HepG2 (cell line): ENCODE results near the gene TNFSF11. TPM values are rescaled to one million over a fixed set of nuclear protein-coding genes. Genes with fewer than 3 reads are reported as not detected.

Source experiments
- ATAC-seq: fragments of 200-7000 bp; cut with Tn5 transposase; 3 replicates; pipeline ENCODE4 v1.9.1; 2020; ENCODE audit warnings: mild to moderate bottlenecking, moderate library complexity
- BruUV-seq: library from RNA; stranded (reverse); fragments of 400-500 nt; replicated peaks from 2 replicates; lab custom pipeline; 2021; lab: Mats Ljungman, UMichigan
- CTCF ChIA-PET: fragments of 300-600 bp; formaldehyde crosslinking; extraction: SDS; loops from one replicate; lab custom pipeline; 2021; ENCODE audit warnings: low total read pairs, inconsistent platforms, low intra/inter-chr PET ratio; lab: Yijun Ruan, JAX
- POLR2A ChIA-PET: fragments of 350-600 bp; sonication (Branson Sonifier 250); formaldehyde crosslinking; loops from one replicate; lab custom pipeline; 2020; ENCODE audit warnings: antibody characterized with exemption, inconsistent platforms; lab: Yijun Ruan, JAX
- DNase-seq: peaks from one replicate; pipeline ENCODE4 v3.0.0-alpha.2; 2015; ENCODE audit warnings: low spot score
- FAIRE-seq: peaks from 3 replicates; lab custom pipeline; 2011; peaks lifted over from hg19 to GRCh38; lab: Jason Lieb, UNC
- H2AFZ ChIP-seq: one replicate; pipeline ENCODE4 v1.6.1; 2011; ENCODE audit warnings: low read length, inconsistent platforms
- H3K27ac ChIP-seq: fragments of 300-600 bp; 3 replicates; pipeline ENCODE4 v1.8.0; 2011; ENCODE audit warnings: mixed run types, mild to moderate bottlenecking, mixed read lengths, low read length, inconsistent platforms; ENCODE audit not compliant: insufficient read depth; ENCODE audit errors: extremely low read length
- H3K27me3 ChIP-seq, 2 experiments: fragments of 200-600 bp in 1 of 2; 2 replicates in 1 of 2; 3 replicates in 1 of 2; pipeline versions ENCODE4 v1.6.0 to v1.8.0; 2011; ENCODE audit warnings: low read length in 2 of 2, mild to moderate bottlenecking in 2 of 2, moderate library complexity in 2 of 2, inconsistent platforms in 1 of 2; ENCODE audit not compliant: insufficient read depth in 2 of 2, control insufficient read depth in 1 of 2
- H3K36me3 ChIP-seq, 2 experiments: fragments of 200-600 bp in 1 of 2; replicated peaks in 1 of 2; 2 replicates in 1 of 2; 3 replicates in 1 of 2; pipeline versions ENCODE4 v1.5.1 to v1.8.0; 2011; ENCODE audit warnings: low read length in 2 of 2, inconsistent platforms in 1 of 2; ENCODE audit not compliant: insufficient read depth in 2 of 2, control insufficient read depth in 1 of 2
- H3K4me1 ChIP-seq: 2 replicates; pipeline ENCODE4 v1.5.1; 2012; ENCODE audit warnings: low read length, inconsistent platforms; ENCODE audit not compliant: insufficient read depth
- H3K4me2 ChIP-seq: 2 replicates; pipeline ENCODE4 v1.6.0; 2011; ENCODE audit warnings: low read depth, low read length, inconsistent platforms
- H3K4me3 ChIP-seq, 3 experiments: fragments of 200-600 bp in 1 of 3; sonication (generic), shearing (Covaris generic) in 1 of 3; replicated peaks in 1 of 3; 2 replicates each; pipeline ENCODE4 v1.5.1; 2011 to 2016; ENCODE audit warnings: low read length in 3 of 3, inconsistent platforms in 2 of 3, low read depth in 2 of 3, mild to moderate bottlenecking in 2 of 3, control low read depth in 1 of 3, mixed read lengths in 1 of 3; ENCODE audit not compliant: insufficient read depth in 1 of 3
- H3K79me2 ChIP-seq: one replicate; pipeline ENCODE4 v1.6.1; 2011; ENCODE audit warnings: low read length, inconsistent platforms; ENCODE audit not compliant: insufficient read depth
- H3K9ac ChIP-seq: 2 replicates; pipeline ENCODE4 v1.6.0; 2011; ENCODE audit warnings: mild to moderate bottlenecking, low read depth, low read length, inconsistent platforms; ENCODE audit not compliant: insufficient read depth
- H3K9me3 ChIP-seq: 2 replicates; pipeline ENCODE4 v1.5.1; 2012; ENCODE audit warnings: mild to moderate bottlenecking, low read length
- H4K20me1 ChIP-seq: 2 replicates; pipeline ENCODE4 v1.6.0; 2011; ENCODE audit warnings: inconsistent platforms, mild to moderate bottlenecking, low read length, moderate library complexity; ENCODE audit not compliant: insufficient read depth
- DNMT1 ChIP-seq: sonication (generic); formaldehyde crosslinking; IDR thresholded peaks from 2 replicates; pipeline ENCODE4 v1.5.1; 2020; ENCODE audit warnings: mild to moderate bottlenecking, missing genetic modification reagents
- EEA1 ChIP-seq: sonication (generic); formaldehyde crosslinking; IDR thresholded peaks from 2 replicates; pipeline ENCODE4 v1.5.1; 2020; ENCODE audit warnings: mild to moderate bottlenecking, missing genetic modification reagents, borderline replicate concordance
- FUBP1 ChIP-seq: sonication (generic); formaldehyde crosslinking; IDR thresholded peaks from 2 replicates; pipeline ENCODE4 v1.5.1; 2020; ENCODE audit warnings: missing genetic modification reagents, mild to moderate bottlenecking, borderline replicate concordance
- HNF1A ChIP-seq, 2 experiments: sonication (generic) in 1 of 2; formaldehyde crosslinking in 1 of 2; IDR thresholded peaks; 2 replicates each; pipeline versions ENCODE4 v1.4.0 to v1.6.1; 2016 to 2020; ENCODE audit warnings: borderline replicate concordance in 1 of 2, low read depth in 1 of 2, mild to moderate bottlenecking in 1 of 2, missing genetic modification reagents in 1 of 2
- REST ChIP-seq, 2 experiments: IDR thresholded peaks; 2 replicates each; pipeline ENCODE4 v1.6.1; 2011 to 2012; ENCODE audit warnings: low read length in 2 of 2, borderline replicate concordance in 1 of 2, low read depth in 1 of 2, mild to moderate bottlenecking in 1 of 2, moderate library complexity in 1 of 2
- RFX3 ChIP-seq: IDR thresholded peaks from 2 replicates; pipeline ENCODE4 v1.6.1; 2016; ENCODE audit warnings: missing biosample characterization, missing genetic modification reagents
- SMYD3 ChIP-seq: sonication (generic); formaldehyde crosslinking; IDR thresholded peaks from 2 replicates; pipeline ENCODE4 v1.8.1; 2023; ENCODE audit warnings: mild to moderate bottlenecking, missing genetic modification reagents
- ZNF652 ChIP-seq: IDR thresholded peaks from 2 replicates; pipeline ENCODE4 v1.6.1; 2016; ENCODE audit warnings: low read depth, borderline replicate concordance
- ZNF674 ChIP-seq: sonication (generic); formaldehyde crosslinking; IDR thresholded peaks from 2 replicates; pipeline ENCODE4 v1.5.0; 2020; ENCODE audit warnings: low read depth, mild to moderate bottlenecking, missing genetic modification reagents
- ZNF749 ChIP-seq: sonication (generic); formaldehyde crosslinking; IDR thresholded peaks from 2 replicates; pipeline ENCODE4 v1.8.0; 2022; ENCODE audit warnings: mild to moderate bottlenecking, missing genetic modification reagents, moderate library complexity, borderline replicate concordance
- ZNF761 ChIP-seq: sonication (generic); formaldehyde crosslinking; conservative IDR thresholded peaks from 2 replicates; pipeline ENCODE4 v1.4.0; 2020; ENCODE audit warnings: mild to moderate bottlenecking, missing genetic modification reagents
- ZNF879 ChIP-seq: sonication (generic); formaldehyde crosslinking; IDR thresholded peaks from 2 replicates; pipeline ENCODE4 v1.8.1; 2023; ENCODE audit warnings: missing genetic modification reagents
- WGBS: methylation state at CpG from one replicate; pipeline ENCODE4 v1.1.6; 2017; ENCODE audit warnings: low lambda C conversion rate; 5-methylcytosine and 5-hydroxymethylcytosine counted together
- in situ Hi-C: cut with HindIII; loops from 2 replicates; pipeline ENCODE4 v1.10.0; 2017; ENCODE audit warnings: low pct_unique_long_range_greater_than_20kb; ENCODE audit not compliant: extremely low pct_ligation_motif_present
- intact Hi-C: fragments of 100-400 bp; cut with micrococcal nuclease; formaldehyde crosslinking; loops from one replicate; pipeline ENCODE4 v1.10.0; 2022; ENCODE audit not compliant: unreplicated experiment
- polyA plus RNA-seq, 8 experiments: library from polyadenylated mRNA; depleted of rRNA in 3 of 8; stranded (reverse) in 7 of 8; unstranded in 1 of 8; fragments of >200 nt; fragmentation: Illumina TruSeq in 4 of 8; extraction: Trizol in 4 of 8; gene quantifications; 2 replicates each; pipeline versions ENCODE4 v1.2.1 to v1.2.3, GENCODE V29; 2011 to 2016; ENCODE audit warnings: low read depth in 4 of 8, missing spikeins in 1 of 8, mixed read lengths in 1 of 8; ENCODE audit not compliant: insufficient read depth in 1 of 8
- total RNA-seq, 5 experiments: library from RNA; depleted of rRNA; stranded (reverse); fragments of >200 nt; fragmentation: Illumina TruSeq; extraction: Trizol; gene quantifications; 2 replicates each; pipeline ENCODE4 v1.2.3, GENCODE V29; 2016; ENCODE audit warnings: low read depth in 1 of 5

Gene TNFSF11
- total and polyA plus RNA-seq, 2 of the 13 experiments (the other 11 are each of a cell fraction or from before 2014, with no cell fraction given), result 0.03 TPM; not detected in 1

- H3K27me3 ChIP-seq, result no peaks in the 10 kb centered on the region; a peak in 1 of 5 replicates
- TF ChIP-seq ZNF652 (CRISPR knock-in tag) (no peak), EEA1 (CRISPR knock-in tag) (no peak), ZNF749 (no peak), DNMT1 (no peak), ZNF674 (CRISPR knock-in tag) (no peak), ZNF761 (CRISPR knock-in tag) (no peak), REST (IDR thresholded peaks at IDR 0.05; ENCODE audit: borderline replicate concordance in 1 of 2, low read depth in 1 of 2, low read length in 2 of 2) (no peak), FUBP1 (CRISPR knock-in tag) (no peak), HNF1A (IDR thresholded peaks at IDR 0.05; ENCODE audit: low read depth) (no peak), HNF1A (CRISPR knock-in tag; IDR thresholded peaks at IDR 0.05; ENCODE audit: borderline replicate concordance) (no peak), SMYD3 (CRISPR knock-in tag) (no peak), RFX3 (CRISPR knock-in tag) (no peak), ZNF879 (no peak)
Measured at GRCh38 chr13:42577538-42577937, 3.6 kb downstream of the TNFSF11 start.

More at GRCh38 chr13:42577538-42577937, 3.6 kb downstream of the TNFSF11 start:
- H3K9ac ChIP-seq, result no peak overlapping the region
- H2AFZ ChIP-seq, result no peak overlapping the region
- H3K79me2 ChIP-seq, result no peaks in the 10 kb centered on the region
- H4K20me1 ChIP-seq, result no peaks in the 10 kb centered on the region
- WGBS, result under 1% methylated on average over 4 of the region's 4 CpGs
- POLR2A ChIA-PET, result no interaction called here
- no peaks in the 10 kb centered on the region for H3K9me3 ChIP-seq
- in situ Hi-C loops, result loop anchor here (25.0 kb wide), 1 partner anchor 560 kb away; no protein-coding TSS in a partner anchor
- FAIRE-seq (no peak), ATAC-seq (no peak), DNase-seq (no peak)
- no peaks in the 10 kb centered on the region for H3K4me1 ChIP-seq
- BruUV-seq, result no TSS peak
- H3K36me3 ChIP-seq, result no peaks in the 10 kb centered on the region
- no peak overlapping the region for H3K27ac ChIP-seq
- no peak overlapping the region for H3K4me2 ChIP-seq
- CTCF ChIA-PET, result no interaction called here
- H3K4me3 ChIP-seq, result no peak overlapping the region
- intact Hi-C loops, result no loop called here
